Colonic mucosa (tissue), 4 donors: ENCODE measurements around the gene CTDNEP1. TPM values are rescaled to one million over a fixed set of nuclear protein-coding genes. Genes with fewer than 3 reads are reported as not detected.
A peak's percentile ranks its signal among the peaks of the same experiment; 100 is the strongest.

Experiments used
- DNase-seq: peaks from one replicate; pipeline ENCODE4 v3.0.0-alpha.2; 2020
- H3K27ac ChIP-seq: fragments of 200-600 bp; one replicate; pipeline ENCODE4 v1.8.0; 2021
- H3K27me3 ChIP-seq: fragments of 200-600 bp; one replicate; pipeline ENCODE4 v1.8.0; 2021
- H3K36me3 ChIP-seq: fragments of 200-600 bp; one replicate; pipeline ENCODE4 v1.8.0; 2021
- H3K4me1 ChIP-seq: fragments of 200-600 bp; one replicate; pipeline ENCODE4 v1.8.0; 2021; ENCODE audit warnings: mild to moderate bottlenecking
- H3K4me3 ChIP-seq: fragments of 200-600 bp; one replicate; pipeline ENCODE4 v1.8.0; 2021
- H3K9ac ChIP-seq, 2 donors: one replicate each; pipeline ENCODE4 v1.7.0; 2013; ENCODE audit warnings: control low read depth in 2 of 2, low read depth in 2 of 2, low read length in 2 of 2
- H3K9me3 ChIP-seq: fragments of 200-600 bp; one replicate; pipeline ENCODE4 v1.8.0; 2021
- CTCF ChIP-seq: fragments of 200-600 bp; IDR thresholded peaks from one replicate; pipeline ENCODE4 v1.8.0; 2022; ENCODE audit warnings: antibody characterized with exemption, mild to moderate bottlenecking
- intact Hi-C: fragments of 100-400 bp; cut with DNase I; formaldehyde crosslinking; loops from one replicate; pipeline ENCODE4 v1.14.1; 2022
- total RNA-seq, 2 donors: library from RNA; stranded (reverse); fragmentation: NEBNext Ultra II Directional in 1 of 2; extraction: Animal tissue kit (Norgen Biotek cat#: 25700) in 1 of 2; gene quantifications; one replicate each; pipeline ENCODE4 v1.2.1, GENCODE V29; 2021
- donor health status: healthy.
- donor health status: DM: no; HTN: no; CAD: no.
- donor health status: DM: no; HTN: no; CAD: no.

Gene CTDNEP1
- total RNA-seq, 2 donors from 2014 or later, result 124 to 145 TPM

DNA sequence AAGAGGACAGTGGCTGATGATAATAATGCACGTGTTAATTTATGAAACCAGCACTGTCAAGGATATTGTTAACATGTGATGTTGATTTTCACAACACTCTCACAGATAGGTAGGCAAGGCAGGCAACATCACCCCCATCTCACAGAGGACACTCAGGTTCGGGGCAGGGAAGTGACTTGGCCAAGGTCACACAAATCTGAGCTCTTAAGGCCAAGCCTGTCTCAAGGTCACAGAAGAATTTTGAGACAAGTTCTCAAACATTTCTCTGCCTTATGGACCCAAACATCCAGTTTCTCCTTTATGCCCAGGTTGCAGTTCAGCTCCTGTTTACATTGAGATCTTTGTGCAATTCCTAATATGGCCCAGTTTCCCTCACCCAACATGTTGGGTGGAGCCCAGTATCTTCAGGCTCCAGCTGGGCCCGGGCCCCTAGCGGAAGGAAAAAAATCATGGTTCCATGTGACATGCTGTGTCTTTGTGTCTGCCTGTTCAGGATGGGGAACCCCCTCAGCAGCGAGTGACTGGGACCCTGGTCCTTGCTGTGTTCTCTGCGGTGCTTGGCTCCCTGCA is 31.3 kb upstream of the CTDNEP1 start:
- Histone ChIP-seq H3K4me1 (peaks cover 14% of the 10 kb centered on the region), H3K9ac (peak overlapping the region; percentile 58 to 89), H3K27me3 (peaks cover 8% of the 10 kb centered on the region), H3K36me3 (no peaks in the 10 kb centered on the region), H3K9me3 (no peaks in the 10 kb centered on the region), H3K4me3 (peak overlapping the region; percentile 39), H3K27ac (peak overlapping the region; percentile 3)
- intact Hi-C loops, result no loop called here
- TF ChIP-seq CTCF, result no peak
- no peak for DNase-seq

DNA sequence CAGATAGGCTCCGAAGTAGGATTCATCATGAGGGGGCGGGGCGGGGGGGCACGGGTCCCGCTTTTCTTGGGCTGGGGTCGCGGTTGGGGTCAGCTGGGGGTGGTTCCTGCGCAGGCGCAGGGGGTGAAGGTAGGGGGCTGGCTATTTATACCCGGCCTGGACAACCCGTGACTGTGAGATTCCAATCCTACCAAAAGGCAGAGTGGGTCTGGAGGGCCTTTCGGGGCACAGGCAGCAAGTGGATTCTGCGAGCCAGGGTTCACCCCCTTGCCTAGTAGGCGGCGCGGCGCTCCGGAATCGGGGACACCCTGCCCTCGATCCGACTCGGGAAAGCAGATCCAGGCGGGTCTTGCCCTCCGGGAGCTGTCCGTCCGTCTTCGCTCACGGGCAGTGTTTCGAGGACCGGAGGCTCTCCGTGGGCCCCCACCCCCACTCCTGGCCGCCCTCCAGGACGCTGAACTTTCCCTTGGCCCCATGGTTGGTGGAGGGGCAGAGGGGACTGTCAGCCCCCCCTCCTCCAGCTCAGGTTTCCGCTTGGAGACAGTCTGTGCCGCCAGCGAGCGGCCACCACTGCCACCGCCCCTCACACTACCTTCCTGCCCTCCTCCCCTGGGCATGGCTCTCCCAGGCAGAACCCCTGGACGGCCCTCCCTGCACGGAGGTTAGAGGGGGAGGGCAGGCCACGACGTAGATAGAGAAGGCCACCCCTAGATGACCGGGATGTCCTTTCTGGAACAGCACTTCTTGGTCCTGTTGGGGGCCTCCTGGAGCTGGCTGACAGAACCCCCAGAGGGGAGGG is 30.6 kb upstream of the CTDNEP1 start:
- Histone ChIP-seq H3K9me3 (no peaks in the 10 kb centered on the region), H3K4me1 (peaks cover 14% of the 10 kb centered on the region), H3K27me3 (peaks cover 8% of the 10 kb centered on the region), H3K4me3 (peak overlapping the region; percentile 39), H3K27ac (peak overlapping the region; percentile 3), H3K9ac (peak overlapping the region; percentile 73 to 89), H3K36me3 (no peaks in the 10 kb centered on the region)
- no peak for TF ChIP-seq CTCF
- DNase-seq, result peak; percentile 42
- intact Hi-C loops, result no loop called here

- intact Hi-C loops, result no loop called here
- H3K27me3 ChIP-seq, result peaks cover 8% of the 10 kb centered on the region
- peak; percentile 98 for DNase-seq
- H3K4me3 ChIP-seq, result peak within 1 kb of the TSS; percentile 39
- H3K9me3 ChIP-seq, result no peaks in the 10 kb centered on the region
- H3K9ac ChIP-seq, result peak within 1 kb of the TSS; percentile 73 to 89
- peak within 1 kb of the TSS; percentile 76 for H3K27ac ChIP-seq
- no peak for TF ChIP-seq CTCF
- peaks cover 14% of the 10 kb centered on the region for H3K4me1 ChIP-seq
- no peaks in the 10 kb centered on the region for H3K36me3 ChIP-seq
These were observed 29.8 kb upstream of the CTDNEP1 start, which contains the start of gene SLC2A4 for GRCh38 chr17:7281074-7281952. Gene SLC2A4 (plus strand): TSS chr17:7281718. CDS start chr17:7281935, 217 bp downstream.

GRCh38 chr17:7280519-7281073 is 29.1 kb upstream of the CTDNEP1 start:
- Histone ChIP-seq H3K9ac (peak overlapping the region; percentile 57 to 89), H3K27ac (peak overlapping the region; percentile 76), H3K27me3 (peaks cover 8% of the 10 kb centered on the region), H3K4me1 (peaks cover 14% of the 10 kb centered on the region), H3K9me3 (no peaks in the 10 kb centered on the region), H3K36me3 (no peaks in the 10 kb centered on the region), H3K4me3 (peak overlapping the region; percentile 39)
- peak; percentile 81 for TF ChIP-seq CTCF
- intact Hi-C loops, result no loop called here
- DNase-seq, result peak; percentile 91

- Histone ChIP-seq H3K27me3 (peaks cover 8% of the 10 kb centered on the region), H3K36me3 (no peaks in the 10 kb centered on the region), H3K4me1 (peaks cover 14% of the 10 kb centered on the region), H3K4me3 (no peak overlapping the region), H3K9me3 (no peaks in the 10 kb centered on the region), H3K27ac (peak overlapping the region; percentile 76), H3K9ac (peak overlapping the region in 1 of 2 donors; percentile 89)
- no peak for TF ChIP-seq CTCF
- DNase-seq, result peak; percentile 71
- intact Hi-C loops, result no loop called here
These were observed 27.9 kb upstream of the CTDNEP1 start for GRCh38 chr17:7279448-7279847.
